AG09319 (cell line): Measurements from ENCODE around the gene AAMP.
"Not testable (repeated sequence)": the region's sequence is repeated elsewhere in the genome, so short reads cannot be mapped to it uniquely, and the experiment has no call there.

Experiments
- DNase-seq: peaks from one replicate; pipeline ENCODE4 v3.0.0-alpha.2; 2010; ENCODE audit warnings: low read depth; ENCODE audit errors: extremely low read depth
- TF ChIP-seq, protein P1 (sequence below): IDR thresholded peaks from 2 replicates; pipeline ENCODE4 v1.5.1; 2011; ENCODE audit warnings: low read depth, mild to moderate bottlenecking, inconsistent platforms, low read length, moderate library complexity

AAMP gene

DNA sequence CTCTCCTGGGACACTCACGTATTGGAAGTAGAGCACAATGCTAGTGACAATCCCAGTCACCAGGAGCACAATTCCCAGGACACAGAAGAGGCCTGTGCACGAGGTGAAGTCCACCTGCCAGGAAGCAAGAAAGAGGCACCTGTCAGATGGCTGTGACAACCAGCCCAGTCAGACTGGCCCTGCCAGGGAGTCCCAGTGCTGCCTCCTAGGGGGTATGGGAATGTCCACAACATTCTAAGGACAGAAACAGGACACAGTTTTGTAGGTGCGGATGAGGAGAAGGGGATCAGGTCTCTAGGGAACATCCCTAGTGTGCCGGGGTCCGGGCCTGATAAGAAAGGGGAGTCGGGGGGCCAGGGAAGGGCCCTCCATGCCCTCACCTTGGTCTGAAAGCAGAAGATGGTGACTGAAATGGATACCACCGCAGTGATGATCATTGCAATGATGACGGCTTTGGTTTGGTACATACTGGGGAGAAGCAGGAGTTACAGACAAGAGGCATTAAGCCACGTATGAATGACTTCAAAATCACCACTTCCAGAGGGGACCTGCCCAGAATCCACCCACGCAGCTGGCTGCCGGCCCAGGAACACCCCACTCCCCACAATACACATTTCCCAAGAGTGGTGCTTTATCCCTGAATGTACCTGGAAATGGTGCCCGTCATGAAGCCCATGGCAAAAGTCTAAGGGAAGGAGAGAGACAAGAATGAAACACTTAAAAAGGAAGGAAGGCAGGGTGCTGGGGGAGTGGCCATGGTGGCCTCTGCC is 7.2 kb upstream of the AAMP start:
- DNase-seq, result no peak
- TF ChIP-seq, protein P1, sequence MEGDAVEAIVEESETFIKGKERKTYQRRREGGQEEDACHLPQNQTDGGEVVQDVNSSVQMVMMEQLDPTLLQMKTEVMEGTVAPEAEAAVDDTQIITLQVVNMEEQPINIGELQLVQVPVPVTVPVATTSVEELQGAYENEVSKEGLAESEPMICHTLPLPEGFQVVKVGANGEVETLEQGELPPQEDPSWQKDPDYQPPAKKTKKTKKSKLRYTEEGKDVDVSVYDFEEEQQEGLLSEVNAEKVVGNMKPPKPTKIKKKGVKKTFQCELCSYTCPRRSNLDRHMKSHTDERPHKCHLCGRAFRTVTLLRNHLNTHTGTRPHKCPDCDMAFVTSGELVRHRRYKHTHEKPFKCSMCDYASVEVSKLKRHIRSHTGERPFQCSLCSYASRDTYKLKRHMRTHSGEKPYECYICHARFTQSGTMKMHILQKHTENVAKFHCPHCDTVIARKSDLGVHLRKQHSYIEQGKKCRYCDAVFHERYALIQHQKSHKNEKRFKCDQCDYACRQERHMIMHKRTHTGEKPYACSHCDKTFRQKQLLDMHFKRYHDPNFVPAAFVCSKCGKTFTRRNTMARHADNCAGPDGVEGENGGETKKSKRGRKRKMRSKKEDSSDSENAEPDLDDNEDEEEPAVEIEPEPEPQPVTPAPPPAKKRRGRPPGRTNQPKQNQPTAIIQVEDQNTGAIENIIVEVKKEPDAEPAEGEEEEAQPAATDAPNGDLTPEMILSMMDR, result no peak

DNA sequence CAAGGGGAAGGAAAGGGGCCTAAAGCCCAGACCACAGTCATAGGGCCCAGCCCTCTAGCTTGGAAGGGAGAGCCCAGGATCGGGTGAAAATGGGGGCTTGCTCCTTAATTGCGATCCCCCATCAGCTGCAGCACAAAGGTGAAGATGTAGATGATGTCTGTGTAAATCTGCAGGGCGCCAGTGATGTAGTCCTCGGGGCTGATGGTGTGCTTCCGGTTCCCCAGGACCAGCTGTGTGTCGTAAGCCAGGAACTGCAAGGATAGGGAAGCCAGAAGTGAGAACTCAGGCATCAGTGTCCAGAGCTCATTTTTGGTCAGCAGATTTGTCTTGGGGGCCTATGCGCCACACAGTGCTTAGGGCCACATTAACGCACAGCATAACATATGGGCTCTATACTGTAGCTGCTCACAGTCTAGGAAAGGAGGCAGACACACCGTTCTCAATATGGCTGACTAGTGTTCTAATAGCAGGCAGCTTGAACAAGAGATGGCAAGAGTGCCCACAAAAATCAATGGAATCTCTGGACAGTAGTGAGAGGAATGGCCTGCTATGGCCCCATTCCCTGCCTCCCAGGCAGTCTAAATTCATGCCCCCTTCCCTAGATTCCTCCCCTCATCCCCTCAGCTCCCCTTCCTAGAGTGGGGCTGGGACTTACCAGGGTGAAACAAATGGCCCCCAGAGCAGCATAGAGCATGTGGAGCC is 5.6 kb upstream of the AAMP start:
- DNase-seq, result no peak
- TF ChIP-seq, protein P1, result no peak

DNA sequence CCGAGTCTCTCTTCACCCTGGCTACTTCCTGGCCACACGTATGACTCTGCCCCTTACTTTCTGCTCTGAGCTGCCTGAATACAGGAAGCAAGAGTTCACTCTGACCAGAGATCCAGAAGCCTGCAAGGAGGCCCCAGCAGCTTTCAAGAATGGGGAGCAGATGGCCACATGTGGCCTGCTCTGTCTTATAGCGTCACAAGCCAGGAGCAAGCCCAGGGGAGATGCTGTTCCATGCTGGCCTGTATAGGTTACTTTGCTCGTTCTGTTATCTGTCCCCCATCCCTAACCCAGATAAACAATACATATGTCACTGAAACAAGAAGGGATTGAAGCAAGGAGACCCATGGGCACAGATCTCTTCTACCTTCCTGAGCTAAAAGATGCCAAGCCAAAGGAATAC is 4.6 kb upstream of the AAMP start:
- TF ChIP-seq, protein P1, result no peak
- DNase-seq, result no peak

DNA sequence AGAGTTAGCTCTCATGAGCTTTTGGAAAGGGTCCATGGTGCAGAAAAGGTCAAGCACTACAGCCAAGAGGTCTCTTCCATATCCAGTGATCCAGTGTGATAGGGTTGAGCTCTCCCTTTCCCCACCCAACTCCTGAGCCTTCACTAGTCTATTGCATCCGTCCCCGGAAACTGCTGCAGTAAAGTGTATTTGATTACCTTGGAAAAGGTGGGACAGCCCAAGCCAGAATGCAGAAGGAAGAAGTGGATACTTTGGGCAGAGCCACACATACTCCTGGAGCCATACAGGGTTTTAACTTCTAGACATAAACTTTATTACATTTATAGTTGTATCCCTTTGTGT is 3.9 kb upstream of the AAMP start:
- DNase-seq, result no peak
- TF ChIP-seq, protein P1, result no peak

DNA sequence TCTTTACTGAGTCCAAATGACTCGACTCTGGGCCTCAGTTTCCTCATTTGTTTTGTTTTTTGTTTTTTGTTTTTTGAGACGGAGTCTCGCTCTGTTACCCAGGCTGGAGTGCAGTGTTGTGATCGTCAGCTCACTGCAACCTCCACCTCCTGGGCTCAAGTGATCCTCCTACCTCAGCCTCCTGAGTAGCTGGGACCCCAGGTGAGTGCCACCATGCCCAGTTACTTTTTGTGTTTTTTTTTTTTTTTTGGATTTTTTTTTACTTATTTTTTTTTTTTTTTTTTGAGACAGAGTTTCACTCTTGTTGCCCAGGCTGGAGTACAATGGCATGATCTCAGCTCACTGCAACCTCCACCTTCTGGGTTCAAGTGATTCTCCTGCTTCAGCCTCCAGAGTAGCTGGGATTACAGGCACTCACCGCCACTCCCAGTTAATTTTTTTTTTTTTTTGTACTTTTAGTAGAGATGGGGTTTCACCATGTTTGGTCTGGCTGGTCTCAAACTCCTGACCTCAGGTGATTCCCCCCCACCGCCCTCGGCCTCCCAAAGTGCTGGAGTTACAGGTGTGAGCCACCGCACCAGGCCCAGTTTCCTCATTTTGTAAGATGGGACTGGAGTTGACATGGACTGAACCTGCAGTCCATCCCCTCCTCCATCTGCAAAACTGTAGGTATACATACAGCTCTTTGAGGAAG is 3.4 kb upstream of the AAMP start:
- not testable (repeated sequence) for DNase-seq

DNA sequence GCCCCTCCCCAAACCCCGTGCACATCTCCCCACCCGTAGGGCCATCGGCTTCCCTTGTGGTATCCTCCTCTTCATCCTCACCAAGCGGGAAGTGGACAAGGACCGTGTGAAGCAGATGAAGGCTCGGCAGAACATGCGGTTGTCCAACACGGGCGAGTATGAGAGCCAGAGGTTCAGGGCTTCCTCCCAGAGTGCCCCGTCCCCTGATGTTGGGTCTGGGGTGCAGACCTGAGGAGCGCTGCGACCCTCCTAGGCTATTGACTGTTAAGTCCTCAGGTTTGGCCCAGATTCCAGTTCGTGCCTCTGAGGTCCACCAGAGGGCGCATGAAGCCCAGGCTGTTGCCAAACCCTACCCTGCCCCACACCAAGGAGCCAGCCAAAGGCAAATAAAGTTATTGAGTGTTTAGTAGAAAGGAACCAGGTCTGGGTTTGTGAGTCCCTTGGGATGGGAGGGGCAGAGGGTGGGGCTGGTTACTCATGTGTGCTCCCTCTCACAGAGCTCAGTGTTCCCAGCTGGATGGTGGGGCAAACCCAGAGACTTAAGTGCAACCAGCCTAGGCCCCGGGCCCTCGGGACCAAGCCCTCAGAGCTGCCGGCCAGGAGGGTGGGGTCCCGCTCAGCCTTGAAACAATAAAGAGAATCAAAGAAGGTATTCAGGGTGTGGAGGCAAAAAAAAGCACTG is 2.7 kb upstream of the AAMP start:
- DNase-seq, result peak; percentile 87
- TF ChIP-seq, protein P1, result peak; percentile 93

DNA sequence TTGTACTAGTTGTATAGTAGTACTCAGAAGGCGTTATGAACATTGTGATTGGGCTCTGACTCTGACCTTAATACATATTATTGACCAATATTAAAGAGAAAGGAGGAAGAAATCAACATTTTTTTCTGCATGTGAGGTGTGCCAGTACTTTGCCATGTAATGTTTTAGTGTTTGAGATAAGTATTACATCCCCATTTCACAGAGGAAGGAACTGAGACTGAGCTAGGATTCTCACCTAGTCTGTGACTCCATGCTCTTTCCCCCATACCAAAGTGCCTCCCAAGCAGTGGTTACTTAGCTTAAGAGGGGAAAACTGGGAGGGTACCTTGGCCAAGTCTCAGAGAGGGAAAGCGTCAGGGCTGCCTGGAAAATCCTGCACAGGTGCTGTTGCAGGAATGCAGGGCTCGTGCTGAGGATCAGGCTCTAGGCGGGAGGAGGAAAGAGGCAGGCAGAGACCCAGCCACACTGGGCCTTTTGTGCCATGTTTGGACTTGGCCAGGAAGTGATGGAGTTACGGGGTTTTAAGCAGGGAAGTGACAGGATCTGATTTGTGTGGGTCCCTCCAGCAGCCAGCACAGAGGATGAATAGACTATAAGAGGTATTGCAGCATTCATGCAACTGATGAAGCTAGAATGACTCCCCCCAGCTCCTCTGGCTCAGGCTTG is 2.1 kb upstream of the AAMP start:
- no peak for DNase-seq
- TF ChIP-seq, protein P1, result no peak
